Gastrocnemius medialis (tissue), 4 donors: Measurements from ENCODE around the gene VMAC. TPM values are rescaled to one million over a fixed set of nuclear protein-coding genes. Genes with fewer than 3 reads are reported as not detected.
"Not testable (repeated sequence)": the region's sequence is repeated elsewhere in the genome, so short reads cannot be mapped to it uniquely, and the experiment has no call there.

Source experiments
- ATAC-seq, 2 donors: fragments of 150-250 bp; one replicate each; pipeline ENCODE4 v1.9.1; 2016
- DNase-seq, 2 donors: peaks; one replicate each; pipeline ENCODE4 v3.0.0-alpha.2; 2019
- H3K27ac ChIP-seq, 4 donors: fragments of 200-600 bp; sonication (generic); 1 replicate in 1 of 4; 2 replicates in 3 of 4; pipeline ENCODE4 v1.5.1; 2016 to 2018; ENCODE audit warnings: mild to moderate bottlenecking in 2 of 4, moderate library complexity in 1 of 4
- H3K27me3 ChIP-seq, 3 donors: fragments of 200-600 bp; sonication (generic) in 2 of 3; 1 replicate in 1 of 3; 2 replicates in 2 of 3; pipeline versions ENCODE4 v1.5.1 to v1.6.0; 2016 to 2019; ENCODE audit warnings: mild to moderate bottlenecking in 1 of 3, moderate library complexity in 1 of 3
- H3K36me3 ChIP-seq, 2 donors: fragments of 200-600 bp; sonication (generic) in 1 of 2; one replicate each; pipeline ENCODE4 v1.5.1; 2017 to 2018
- H3K4me1 ChIP-seq, 2 donors: fragments of 200-600 bp; sonication (generic) in 1 of 2; one replicate each; pipeline ENCODE4 v1.5.1; 2016 to 2017; ENCODE audit warnings: mild to moderate bottlenecking in 2 of 2
- H3K4me3 ChIP-seq, 4 donors: fragments of 200-600 bp; sonication (generic) in 3 of 4; 1 replicate in 1 of 4; 2 replicates in 3 of 4; pipeline ENCODE4 v1.5.1; 2016 to 2019; ENCODE audit warnings: mild to moderate bottlenecking in 2 of 4
- H3K9me3 ChIP-seq, 3 donors: fragments of 200-600 bp; sonication (generic) in 2 of 3; 1 replicate in 1 of 3; 2 replicates in 2 of 3; pipeline ENCODE4 v1.5.1; 2016 to 2019
- POLR2A ChIP-seq, 2 donors: fragments of 450-650 bp; IDR thresholded peaks; one replicate each; pipeline ENCODE4 v1.6.1; 2017; ENCODE audit warnings: antibody characterized with exemption in 2 of 2, mild to moderate bottlenecking in 2 of 2, moderate library complexity in 2 of 2
- in situ Hi-C, 4 donors: fragments of 200-750 bp; cut with MboI; loops; one replicate each; pipeline versions ENCODE4 v1.15.0 to v1.8.0; 2017; ENCODE audit warnings: low sequenced_read_pairs in 4 of 4
- intact Hi-C: fragments of 100-400 bp; cut with DNase I; formaldehyde crosslinking; loops from one replicate; pipeline ENCODE4 v1.15.1; 2023; ENCODE audit warnings: low total_unique reads
- total RNA-seq, 4 donors: library from RNA; depleted of rRNA; stranded (reverse); fragments of >200 nt; gene quantifications; one replicate each; pipeline versions ENCODE4 v1.1.0 to v1.2.3, GENCODE V29; 2016
- TF ChIP-seq, protein P1 (sequence below), 5 experiments: fragments of 450-650 bp in 3 of 5; fragments of 200-600 bp in 2 of 5; sonication (generic) in 2 of 5; IDR thresholded peaks in 4 of 5; conservative IDR thresholded peaks in 1 of 5; 1 replicate in 4 of 5; 2 replicates in 1 of 5; pipeline ENCODE4 v1.5.1; 2016 to 2019; ENCODE audit warnings: antibody characterized with exemption in 5 of 5, mild to moderate bottlenecking in 3 of 5, moderate library complexity in 3 of 5

Gene VMAC
- total RNA-seq, 4 donors from 2014 or later: 0.46 to 3.0 (median 2.1) TPM

DNA sequence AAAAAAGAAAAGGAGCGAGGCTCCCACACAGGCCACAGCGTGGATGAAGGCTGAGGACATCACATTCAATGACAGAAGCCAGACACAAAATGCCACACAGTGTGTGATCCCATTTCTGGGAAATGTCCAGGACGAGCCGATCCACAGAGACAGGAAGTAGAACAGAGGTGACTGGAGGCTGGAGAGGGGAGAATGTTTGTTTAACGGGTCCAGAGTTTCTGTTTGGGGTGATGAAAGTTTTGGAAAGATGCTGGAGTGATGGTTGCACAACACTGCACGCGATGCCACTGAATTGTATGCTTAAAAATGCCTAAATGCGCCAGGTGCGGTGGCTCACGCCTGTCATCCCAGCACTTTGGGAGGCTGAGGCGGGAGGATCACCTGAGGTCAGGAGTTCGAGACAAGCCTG lies 33.7 kb upstream of the VMAC start:
- DNase-seq: no peak
- TF ChIP-seq POLR2A (IDR thresholded peaks at IDR 0.05): no peak
- TF ChIP-seq, protein P1, sequence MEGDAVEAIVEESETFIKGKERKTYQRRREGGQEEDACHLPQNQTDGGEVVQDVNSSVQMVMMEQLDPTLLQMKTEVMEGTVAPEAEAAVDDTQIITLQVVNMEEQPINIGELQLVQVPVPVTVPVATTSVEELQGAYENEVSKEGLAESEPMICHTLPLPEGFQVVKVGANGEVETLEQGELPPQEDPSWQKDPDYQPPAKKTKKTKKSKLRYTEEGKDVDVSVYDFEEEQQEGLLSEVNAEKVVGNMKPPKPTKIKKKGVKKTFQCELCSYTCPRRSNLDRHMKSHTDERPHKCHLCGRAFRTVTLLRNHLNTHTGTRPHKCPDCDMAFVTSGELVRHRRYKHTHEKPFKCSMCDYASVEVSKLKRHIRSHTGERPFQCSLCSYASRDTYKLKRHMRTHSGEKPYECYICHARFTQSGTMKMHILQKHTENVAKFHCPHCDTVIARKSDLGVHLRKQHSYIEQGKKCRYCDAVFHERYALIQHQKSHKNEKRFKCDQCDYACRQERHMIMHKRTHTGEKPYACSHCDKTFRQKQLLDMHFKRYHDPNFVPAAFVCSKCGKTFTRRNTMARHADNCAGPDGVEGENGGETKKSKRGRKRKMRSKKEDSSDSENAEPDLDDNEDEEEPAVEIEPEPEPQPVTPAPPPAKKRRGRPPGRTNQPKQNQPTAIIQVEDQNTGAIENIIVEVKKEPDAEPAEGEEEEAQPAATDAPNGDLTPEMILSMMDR (IDR thresholded peaks at IDR 0.05 in 4 of 5, conservative IDR thresholded peaks at IDR 0.05 in 1 of 5): no peak
- intact Hi-C loops (no loop called here), in situ Hi-C loops (no loop called here)
- Histone ChIP-seq H3K36me3 (no peaks in the 10 kb centered on the region), H3K4me3 (no peak overlapping the region), H3K4me1 (no peaks in the 10 kb centered on the region), H3K27me3 (no peaks in the 10 kb centered on the region), H3K27ac (no peak overlapping the region), H3K9me3 (no peaks in the 10 kb centered on the region)
- ATAC-seq: no peak

DNA sequence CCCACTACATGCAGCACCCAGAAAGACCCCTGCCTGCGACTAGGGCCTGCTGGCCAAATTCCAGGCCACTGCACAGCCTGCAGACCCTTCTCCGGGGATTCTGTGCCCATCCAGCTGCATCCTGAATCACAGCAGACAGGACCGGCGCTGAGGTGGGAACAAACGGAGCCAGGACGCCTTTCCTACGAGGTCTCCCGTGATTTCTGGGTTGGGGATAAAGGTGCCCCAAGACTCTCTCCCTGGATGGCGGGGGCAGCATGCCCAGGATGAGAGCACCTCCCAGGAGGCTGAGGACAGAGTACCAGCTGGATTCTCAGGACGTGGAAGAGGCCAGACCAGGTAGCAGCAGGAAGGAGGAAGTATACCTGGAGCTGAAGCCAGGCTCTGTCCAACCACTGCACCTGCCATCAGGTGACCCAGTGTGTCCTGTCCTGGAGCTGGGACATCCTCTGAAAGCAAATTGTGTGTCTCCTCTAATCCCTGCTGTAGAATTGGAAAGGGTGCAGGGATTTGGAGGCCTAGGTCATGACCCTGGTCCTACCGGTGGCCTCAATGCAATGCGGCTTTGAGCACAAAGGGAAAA lies 31.0 kb upstream of the VMAC start:
- H3K36me3 ChIP-seq: no peaks in the 10 kb centered on the region
- H3K27ac ChIP-seq: no peak overlapping the region
- DNase-seq (no peak), ATAC-seq (no peak)
- H3K4me1 ChIP-seq: no peaks in the 10 kb centered on the region
- no peaks in the 10 kb centered on the region for H3K9me3 ChIP-seq
- H3K4me3 ChIP-seq: no peak overlapping the region
- in situ Hi-C loops (no loop called here), intact Hi-C loops (no loop called here)
- peaks cover 0 to 14% (median 0%) of the 10 kb centered on the region in 3 donors for H3K27me3 ChIP-seq
- no peak for TF ChIP-seq POLR2A (IDR thresholded peaks at IDR 0.05)
- TF ChIP-seq, protein P1 (IDR thresholded peaks at IDR 0.05 in 4 of 5, conservative IDR thresholded peaks at IDR 0.05 in 1 of 5): no peak

DNA sequence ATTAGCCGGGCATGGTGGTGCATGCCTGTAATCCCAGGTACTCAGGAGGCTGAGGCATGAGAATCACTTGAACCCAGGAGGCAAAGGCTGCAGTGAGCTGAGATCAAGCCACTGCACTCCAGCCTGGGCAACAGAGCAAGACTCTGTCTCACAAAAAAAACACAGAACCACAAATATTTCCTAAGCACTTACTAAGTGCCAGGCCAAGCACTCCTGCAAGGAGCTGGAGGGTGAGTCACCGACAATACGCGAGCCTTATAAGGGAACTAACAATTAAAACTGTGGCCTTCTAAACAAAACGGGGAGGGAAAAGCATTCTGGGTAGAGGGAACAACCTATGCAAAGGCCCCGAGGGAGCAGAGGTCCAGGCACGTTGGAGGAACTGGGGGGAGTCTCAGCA lies 30.2 kb upstream of the VMAC start:
- H3K27ac ChIP-seq, H3K36me3 ChIP-seq, H3K9me3 ChIP-seq, H3K4me3 ChIP-seq, in situ Hi-C loops, intact Hi-C loops, DNase-seq, H3K4me1 ChIP-seq, ATAC-seq: not testable (repeated sequence)
- peaks cover 0 to 20% (median 4%) of the 10 kb centered on the region in 3 donors for H3K27me3 ChIP-seq

DNA sequence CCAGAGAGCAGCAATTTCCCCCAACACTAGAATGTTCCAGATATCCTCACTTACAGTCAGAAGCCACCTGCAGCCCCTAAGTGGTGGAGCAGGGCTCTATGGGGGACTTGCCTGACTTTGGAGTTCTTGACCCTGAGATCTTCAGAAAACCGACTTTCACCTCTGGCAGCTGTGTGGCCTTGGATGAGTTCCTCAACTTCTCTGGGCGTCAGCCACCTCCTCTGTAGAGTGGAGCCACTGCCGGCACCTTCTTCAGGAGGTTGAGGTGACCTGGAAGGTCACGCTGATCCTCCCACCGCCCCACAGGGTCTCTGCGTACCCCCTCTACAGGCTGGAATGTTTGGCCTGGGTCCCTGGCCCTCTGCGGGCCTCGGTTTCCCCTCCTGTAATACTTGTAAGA lies 27.2 kb upstream of the VMAC start:
- intact Hi-C loops: no loop called here
- peaks cover 8 to 9% of the 10 kb centered on the region in 2 donors for H3K4me1 ChIP-seq

DNA sequence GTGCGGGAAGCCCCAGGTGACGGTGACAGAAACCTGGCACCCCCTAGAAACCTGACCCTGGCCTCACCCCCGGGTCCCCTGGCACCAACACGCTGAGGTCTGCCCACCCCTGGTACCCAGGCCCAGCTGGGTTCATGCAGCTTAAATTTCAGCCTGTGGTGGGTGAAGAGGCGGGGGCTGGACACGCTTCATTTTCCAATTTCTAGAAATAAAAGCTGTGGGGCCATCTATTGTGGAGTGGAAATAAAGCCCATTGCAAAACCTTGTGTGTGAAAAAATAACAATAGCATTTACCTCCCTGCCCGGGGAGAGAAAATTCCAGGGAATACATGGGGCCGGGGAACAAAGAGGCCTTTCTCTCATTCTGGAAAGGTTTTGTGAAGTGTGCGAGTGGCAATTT lies 26.8 kb upstream of the VMAC start:
- Histone ChIP-seq H3K4me3 (no peak overlapping the region), H3K27me3 (peaks cover 0 to 20% (median 5%) of the 10 kb centered on the region in 3 donors), H3K9me3 (no peaks in the 10 kb centered on the region), H3K4me1 (peaks cover 8 to 9% of the 10 kb centered on the region in 2 donors), H3K27ac (no peak overlapping the region), H3K36me3 (no peaks in the 10 kb centered on the region)
- no peak for DNase-seq
- no peak for ATAC-seq
- in situ Hi-C loops: no loop called here
- intact Hi-C loops: no loop called here
- TF ChIP-seq, protein P1 (IDR thresholded peaks at IDR 0.05 in 4 of 5, conservative IDR thresholded peaks at IDR 0.05 in 1 of 5): no peak
- TF ChIP-seq POLR2A (IDR thresholded peaks at IDR 0.05): no peak

More for the DNA sequence above, 27.2 kb upstream of the VMAC start:
- Histone ChIP-seq H3K9me3 (no peaks in the 10 kb centered on the region), H3K27ac (no peak overlapping the region), H3K4me3 (no peak overlapping the region), H3K27me3 (peaks cover 0 to 20% (median 5%) of the 10 kb centered on the region in 3 donors), H3K36me3 (no peaks in the 10 kb centered on the region)
- TF ChIP-seq, protein P1 (IDR thresholded peaks at IDR 0.05 in 4 of 5, conservative IDR thresholded peaks at IDR 0.05 in 1 of 5): no peak
- no peak for TF ChIP-seq POLR2A (IDR thresholded peaks at IDR 0.05)
- DNase-seq: no peak
- in situ Hi-C loops: no loop called here
- ATAC-seq: no peak
